T-helper 1 cell treated with Interleukin-12 subunit alpha and Interleukin-12 subunit beta and Interleukin-4 antibody, amounts not matched to agents 30 ng/mL and 1 ng/mL, for 36 hours (primary cell): ENCODE measurements around the gene ADSS2. TPM values are rescaled to one million over a fixed set of nuclear protein-coding genes. Genes with fewer than 3 reads are reported as not detected.

Experiments used
- intact Hi-C: fragments of 100-400 bp; cut with micrococcal nuclease; formaldehyde crosslinking; loops from one replicate; pipeline ENCODE4 v1.15.1; 2024
- total RNA-seq: library from RNA; stranded (reverse); gene quantifications from 2 replicates; pipeline ENCODE4 v1.2.3, GENCODE V29; 2022

The ADSS2 gene
- total RNA-seq, 1 donor from 2014 or later: 58.4 TPM

DNA sequence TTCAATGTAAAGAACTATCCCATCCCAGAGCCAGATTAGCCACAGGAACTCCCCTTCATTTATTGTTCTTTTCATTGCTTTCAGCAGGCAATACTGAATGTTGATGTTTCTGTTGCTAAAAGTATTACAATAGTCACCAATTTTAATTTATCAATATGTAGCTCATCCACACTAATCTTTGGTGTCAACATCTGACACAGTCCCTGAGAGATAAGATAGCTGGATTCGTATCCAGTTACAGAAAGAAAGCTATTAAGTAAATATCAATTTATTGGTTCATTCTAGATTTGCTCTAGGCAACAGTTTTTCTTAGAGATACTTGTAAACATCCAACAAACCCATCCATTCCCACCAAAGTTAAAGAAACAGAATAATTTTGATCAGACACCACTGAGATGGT, 4.7 kb downstream of the ADSS2 start:
- intact Hi-C loops: no loop called here

DNA sequence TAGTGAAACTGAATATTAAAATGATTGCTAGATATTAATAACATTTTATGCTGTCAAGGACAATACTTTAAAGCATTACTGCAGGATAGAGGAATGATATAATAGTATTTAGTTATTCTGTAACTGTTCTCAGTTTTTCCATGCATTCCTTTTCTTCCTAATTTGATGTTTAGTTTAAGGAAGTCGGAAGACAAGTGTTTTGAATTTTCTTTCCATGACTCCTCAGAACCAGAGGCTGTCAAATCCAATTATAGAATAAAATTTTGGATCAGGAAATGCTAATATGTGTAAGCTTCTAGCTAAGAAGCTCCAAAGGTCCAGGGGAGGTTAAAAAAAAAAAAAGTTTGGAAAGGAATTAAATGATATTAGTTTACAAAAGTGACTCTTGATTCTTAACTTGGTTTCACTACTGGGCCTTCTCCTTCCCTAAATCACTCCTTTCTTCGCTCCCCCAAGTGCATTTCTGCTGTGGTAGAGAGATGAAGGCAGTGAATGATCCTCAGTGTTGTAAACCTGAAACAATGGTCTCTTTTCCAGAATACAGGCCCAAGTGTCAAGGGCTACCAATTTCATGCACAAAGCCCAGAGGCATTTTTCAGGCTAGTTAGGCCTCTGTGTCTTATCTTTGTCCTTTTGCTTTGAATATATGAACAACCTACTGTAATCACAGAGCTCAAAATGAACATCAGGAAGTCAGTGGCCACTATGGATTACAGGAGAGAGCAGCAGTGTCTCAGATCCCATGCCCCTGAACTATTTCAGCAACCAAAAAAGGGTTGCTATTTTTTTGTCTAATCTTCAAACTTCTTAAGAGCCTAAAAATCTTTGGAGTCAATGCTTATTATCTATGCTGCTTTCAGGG, 6.2 kb downstream of the ADSS2 start:
- intact Hi-C loops: no loop called here

DNA sequence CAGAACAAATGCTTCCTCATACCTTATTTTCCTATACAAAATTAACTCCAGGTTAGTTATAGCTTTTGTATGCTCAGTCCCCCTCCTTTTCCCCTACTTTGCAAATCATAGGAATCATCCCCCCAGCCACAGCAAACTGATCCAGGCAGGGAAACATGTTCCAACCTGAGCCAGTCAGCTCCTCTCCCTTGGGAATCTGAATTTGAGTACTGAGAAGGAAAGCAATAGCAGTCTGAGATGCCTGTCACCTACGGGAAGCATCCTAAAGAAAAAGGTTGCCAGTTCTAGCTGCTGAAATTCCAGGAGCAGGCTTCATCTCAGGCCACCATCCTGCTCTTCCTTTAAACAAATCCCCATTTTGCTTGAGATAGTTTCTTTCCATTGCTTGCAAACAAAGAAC, 6.9 kb downstream of the ADSS2 start:
- intact Hi-C loops: no loop called here

- intact Hi-C loops: no loop called here
Observed at GRCh38 chr1:244442850-244443249, 8.9 kb downstream of the ADSS2 start.

GRCh38 chr1:244439391-244440032, 12.2 kb downstream of the ADSS2 start:
- intact Hi-C loops: no loop called here

GRCh38 chr1:244437086-244437468, 14.6 kb downstream of the ADSS2 start:
- intact Hi-C loops: no loop called here

DNA sequence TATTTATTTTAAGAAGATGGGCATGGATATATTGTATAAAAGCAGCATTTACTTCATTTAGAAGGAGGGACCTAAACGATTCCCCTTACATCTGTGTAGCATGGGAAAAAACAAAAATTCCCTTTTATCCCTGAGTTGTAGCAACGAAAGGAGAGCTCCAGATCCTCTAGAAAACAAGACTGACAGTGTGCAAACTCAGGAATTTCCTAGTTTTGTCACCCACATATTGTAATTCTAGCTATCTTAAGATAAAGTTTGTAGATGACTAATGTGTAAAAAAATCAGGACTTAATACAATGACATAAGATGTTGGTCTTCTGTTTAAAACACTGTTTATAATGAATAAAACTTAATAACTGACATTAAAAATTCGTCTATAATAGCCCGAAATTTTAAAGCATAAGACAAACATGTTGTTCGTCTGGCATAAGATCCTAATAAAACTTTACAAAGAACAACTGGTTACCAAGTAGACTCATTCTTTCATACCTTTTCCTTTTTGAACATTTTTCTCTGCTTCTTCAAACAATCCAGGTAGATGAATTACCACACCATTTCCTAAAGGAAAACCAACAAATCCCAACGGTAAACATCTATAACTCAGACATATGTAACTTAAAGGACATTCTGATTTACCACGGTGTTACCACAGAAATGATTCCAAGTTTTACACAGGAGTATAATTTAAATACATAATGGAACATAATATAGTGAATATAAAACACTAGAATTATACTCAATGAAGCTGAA, 15.2 kb downstream of the ADSS2 start:
- intact Hi-C loops: no loop called here

DNA sequence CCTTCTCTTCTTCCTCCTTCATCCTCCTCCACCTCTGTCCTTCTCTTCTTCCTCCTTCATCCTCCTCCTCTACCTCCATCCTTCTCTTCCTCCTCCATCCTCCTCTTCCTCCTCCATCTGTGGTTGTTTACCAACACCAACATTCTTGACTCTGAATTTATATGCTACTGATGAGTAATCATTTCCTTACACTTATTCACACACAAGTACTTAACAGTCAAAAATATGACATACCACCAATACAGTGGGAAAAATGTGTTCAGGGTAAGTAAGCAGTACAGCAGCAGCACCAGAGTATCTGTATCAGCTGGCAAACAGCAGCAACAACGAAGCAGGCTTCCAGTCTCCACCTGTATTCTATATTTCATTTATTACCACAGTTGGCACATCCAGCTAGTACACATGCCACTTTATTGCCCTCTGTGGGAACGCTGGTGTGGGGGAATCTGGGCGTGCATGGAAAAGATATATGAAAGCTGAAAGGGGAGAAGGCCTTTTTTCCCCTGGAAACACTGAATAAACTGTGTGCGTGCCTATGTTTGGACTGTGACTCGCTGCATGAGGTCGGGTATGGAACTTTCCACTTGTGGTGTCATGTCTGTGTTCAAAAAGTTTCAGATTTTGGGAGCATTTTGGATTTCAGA, 16.0 kb downstream of the ADSS2 start:
- intact Hi-C loops: no loop called here

GRCh38 chr1:244431166-244431565, 20.5 kb downstream of the ADSS2 start:
- intact Hi-C loops: no loop called here

DNA sequence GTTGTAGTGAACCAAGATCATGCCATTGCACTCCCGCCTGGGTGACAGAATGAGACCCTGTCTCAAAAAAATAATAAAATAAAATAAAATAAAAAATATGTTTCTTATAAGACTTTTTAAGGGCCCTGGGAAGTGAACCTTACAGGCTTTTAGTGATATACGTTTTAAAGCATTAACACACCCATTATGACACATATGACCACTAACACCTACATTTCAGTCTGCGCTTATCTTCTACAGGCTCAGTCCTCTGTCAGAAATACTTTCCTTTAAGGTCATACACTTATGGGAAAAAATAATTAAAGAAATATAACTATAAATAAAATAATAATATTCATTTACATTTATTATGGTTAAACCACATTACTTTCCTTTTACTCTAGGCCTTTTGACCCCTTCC, 21.9 kb downstream of the ADSS2 start:
- intact Hi-C loops: no loop called here

GRCh38 chr1:244427647-244428046, 24.1 kb downstream of the ADSS2 start:
- intact Hi-C loops: no loop called here

DNA sequence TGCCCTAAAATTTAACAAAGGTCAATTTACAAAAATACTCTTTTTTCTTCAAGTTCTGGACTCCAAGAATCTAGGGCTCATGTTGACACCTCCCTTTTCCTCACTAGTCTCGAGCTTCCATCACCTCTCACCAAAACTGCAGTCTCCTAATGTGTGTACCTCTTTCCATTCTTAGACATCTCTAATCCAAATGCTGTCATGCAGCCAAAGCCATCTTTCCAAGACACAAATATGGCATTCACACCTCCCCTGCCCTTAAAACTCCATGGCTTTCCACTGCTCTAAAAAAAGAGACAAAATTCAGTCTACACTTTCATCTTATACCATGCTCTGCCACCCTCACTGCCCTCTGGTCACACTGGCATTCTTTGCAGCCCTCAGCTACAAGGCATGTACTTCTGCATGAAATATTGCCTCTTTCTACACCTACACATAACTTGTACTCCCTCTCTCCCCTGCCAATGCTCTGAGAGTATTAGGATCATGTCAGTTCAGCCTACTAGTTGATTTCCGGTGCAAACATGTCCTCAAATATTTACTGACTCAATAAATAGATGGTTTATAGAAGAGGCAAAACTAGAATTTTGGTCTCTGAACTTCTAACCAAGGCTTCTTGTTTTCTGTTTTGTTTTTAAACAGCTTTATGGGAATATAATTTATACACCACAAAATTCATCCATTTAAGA, 26.9 kb downstream of the ADSS2 start:
- intact Hi-C loops: no loop called here

DNA sequence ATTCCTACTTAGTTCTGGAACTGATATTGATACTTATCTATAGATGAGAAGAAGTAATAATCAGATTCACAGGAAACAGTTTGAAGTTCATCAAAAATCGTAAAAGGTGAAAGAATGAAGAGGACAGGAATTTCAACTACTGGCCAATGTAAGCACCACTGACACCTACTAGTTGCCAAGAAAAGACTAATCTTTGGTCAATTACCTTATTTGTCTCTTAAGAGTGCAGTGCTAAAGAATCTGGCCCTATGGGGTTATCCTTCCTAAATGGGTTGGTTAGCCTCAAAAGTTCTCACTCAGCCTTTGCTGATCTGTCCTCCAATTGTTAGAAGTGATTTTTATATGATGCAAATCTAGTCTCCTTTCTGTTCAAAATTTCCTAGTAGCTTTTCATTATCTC, 29.5 kb downstream of the ADSS2 start:
- intact Hi-C loops: no loop called here

GRCh38 chr1:244419024-244419423, 32.7 kb downstream of the ADSS2 start:
- intact Hi-C loops: no loop called here

DNA sequence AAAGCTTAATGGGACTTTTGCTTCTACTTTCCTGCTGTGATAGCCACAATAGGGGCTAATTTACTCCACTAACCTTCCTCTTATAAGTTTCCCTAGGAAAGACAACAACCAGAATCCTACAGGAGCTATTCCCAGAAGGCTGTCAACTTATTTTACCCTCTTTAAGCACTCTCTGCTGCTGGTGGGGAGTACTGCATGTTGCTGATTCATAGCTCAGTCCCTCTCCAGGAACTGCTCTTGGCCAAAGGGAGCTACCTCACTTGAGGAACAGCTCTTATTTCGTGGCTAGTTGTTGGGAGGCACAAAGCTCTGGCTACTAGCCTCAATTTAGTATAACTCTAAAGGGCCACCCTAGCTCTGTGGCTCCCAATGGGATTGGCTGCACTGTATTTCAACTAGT, 37.2 kb downstream of the ADSS2 start:
- intact Hi-C loops: no loop called here

- intact Hi-C loops: no loop called here
Observed at GRCh38 chr1:244413736-244414135, 38.0 kb downstream of the ADSS2 start.

DNA sequence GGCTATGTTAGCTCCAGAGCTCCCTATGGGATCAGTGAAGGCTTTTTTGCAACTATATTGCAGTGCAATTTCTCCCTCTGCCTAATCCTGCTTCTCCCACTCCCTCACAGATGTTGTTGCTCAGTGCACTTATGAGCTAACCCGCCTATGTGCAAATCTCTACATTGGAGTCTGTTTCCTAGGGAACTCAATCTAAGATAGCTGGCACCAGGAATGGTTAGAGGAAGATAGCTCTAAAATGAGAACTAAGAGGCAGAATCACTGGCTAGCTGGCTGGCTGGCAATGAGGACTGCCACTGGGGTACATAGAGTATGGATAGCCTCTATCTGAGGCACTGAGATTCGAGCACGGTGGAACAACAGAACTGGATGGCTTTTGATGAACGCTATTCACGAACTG, 39.5 kb downstream of the ADSS2 start:
- intact Hi-C loops: no loop called here

- intact Hi-C loops: no loop called here
Observed at GRCh38 chr1:244409701-244410100, 42.0 kb downstream of the ADSS2 start.

GRCh38 chr1:244406337-244406736, 45.4 kb downstream of the ADSS2 start:
- intact Hi-C loops: no loop called here

GRCh38 chr1:244405856-244406255, 45.9 kb downstream of the ADSS2 start:
- intact Hi-C loops: no loop called here

DNA sequence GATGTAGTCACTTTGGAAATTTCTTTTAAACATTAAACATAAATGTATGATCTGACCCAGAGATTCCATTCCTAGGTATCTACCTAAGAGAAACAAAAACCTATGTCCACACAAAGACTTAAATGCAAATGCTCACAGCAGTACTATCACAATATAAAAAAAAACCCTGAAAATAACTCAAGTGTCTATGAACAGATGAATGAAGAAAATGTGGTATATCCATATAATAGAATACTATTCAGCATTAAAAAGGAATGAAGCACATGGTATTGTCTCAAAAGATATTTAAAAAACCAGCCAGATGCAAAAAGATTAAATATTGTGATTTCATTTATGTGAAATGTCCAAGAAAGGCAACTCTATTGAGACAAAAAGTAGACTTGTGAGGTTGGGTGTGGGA, 48.3 kb downstream of the ADSS2 start:
- intact Hi-C loops: no loop called here
